ENCODE measurements around the gene KRT2.
A peak's percentile ranks its signal among the peaks of the same experiment; 100 is the strongest.

Gene KRT2

DNA sequence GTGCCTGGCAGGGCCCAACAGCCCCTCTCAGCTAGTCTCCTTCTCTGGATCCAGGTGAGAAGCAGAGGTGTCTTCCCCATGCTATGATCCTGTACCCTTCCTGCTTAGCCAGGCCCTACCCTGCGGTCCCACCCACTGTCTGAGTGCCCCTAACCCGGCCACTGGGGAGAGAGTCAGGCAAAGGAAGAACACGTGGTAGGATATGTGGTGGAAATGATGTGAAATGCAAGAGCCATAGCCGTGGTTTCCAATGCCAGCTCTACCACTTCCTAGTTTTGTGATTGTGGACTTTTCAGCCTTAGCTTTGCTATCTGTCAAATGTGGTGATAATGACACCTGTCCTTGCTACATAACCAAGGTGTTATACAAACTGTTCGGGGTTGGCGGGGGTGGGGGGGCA lies 15.8 kb downstream of the KRT2 start:
- peak; percentile 45 for DNase-seq

DNA sequence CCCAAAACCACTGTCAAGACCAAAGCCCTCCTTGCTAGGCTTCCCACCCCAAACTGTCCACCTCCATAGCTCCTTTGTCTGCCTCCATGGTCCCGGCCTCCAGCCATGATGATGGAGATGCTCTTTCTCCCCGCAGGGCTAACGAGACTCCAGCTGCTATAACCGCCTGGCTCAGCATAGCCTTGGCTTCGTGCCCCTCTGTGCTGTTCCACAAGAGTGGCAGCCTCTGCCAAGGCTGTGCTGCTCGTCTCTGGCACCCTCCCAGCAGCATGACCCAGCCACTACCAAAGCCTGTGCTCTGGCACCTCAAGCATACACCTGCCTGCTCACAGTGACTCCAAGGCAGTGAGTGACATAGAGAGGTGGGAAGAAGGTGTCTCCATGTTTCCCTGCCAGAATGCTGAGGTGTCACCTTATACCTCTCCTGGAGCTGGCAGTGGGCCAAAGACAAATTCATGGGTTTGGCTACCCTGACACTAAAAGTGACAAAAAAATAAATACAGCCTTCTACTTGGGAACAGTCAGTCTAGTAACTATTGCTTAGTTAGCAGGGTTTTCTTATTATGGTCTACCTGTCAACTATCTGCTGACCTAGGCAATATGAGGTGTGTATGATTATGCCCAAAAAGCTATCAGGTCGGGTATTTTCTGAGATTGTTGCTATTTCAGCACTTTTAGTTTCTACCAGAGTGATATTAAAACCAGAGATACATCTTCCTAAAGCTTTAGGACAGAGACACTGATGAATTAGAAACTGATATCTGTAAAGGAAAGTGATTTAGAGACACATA lies 17.6 kb downstream of the KRT2 start:
- peak; percentile 41 for DNase-seq

DNA sequence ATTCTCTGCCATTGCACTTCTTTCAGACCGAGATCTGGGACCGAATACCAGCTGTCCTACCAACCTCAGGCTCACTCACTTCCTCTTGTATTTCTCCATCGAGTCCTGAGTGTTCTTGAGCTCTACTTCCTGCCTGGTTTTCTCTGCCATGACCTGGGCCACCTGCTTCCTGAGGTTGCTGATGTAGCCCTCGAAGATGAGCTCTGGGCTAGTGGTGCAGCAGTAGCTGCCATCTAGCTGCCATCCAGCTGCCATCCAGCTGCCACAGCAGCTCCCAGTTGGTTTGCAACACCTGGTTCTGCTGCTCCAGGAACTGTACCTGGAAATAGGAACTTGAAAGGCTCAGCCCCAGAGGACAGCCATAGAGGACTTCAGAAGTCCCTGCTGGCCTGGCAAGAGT lies 18.6 kb downstream of the KRT2 start:
- DNase-seq = peak; percentile 49

DNA sequence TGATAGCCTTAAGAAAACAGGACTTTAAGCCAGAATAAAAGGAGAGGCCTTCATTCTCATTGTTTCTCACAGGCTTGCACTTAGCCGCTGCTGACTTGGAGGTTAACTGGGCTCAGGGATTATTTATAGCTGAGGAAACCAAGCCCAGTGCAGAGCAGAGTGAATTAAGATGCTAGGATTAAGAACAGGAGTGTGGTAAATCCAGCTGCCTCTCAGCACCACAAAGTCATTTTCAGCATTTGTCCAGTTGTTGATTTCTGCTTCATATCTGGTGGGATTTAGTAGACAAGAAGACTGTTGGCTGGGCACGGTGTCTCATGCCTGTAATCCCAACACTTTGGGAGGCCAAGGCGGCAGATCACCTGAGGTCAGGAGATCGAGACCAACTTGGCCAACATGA lies 19.4 kb downstream of the KRT2 start:
- no peak for DNase-seq

DNA sequence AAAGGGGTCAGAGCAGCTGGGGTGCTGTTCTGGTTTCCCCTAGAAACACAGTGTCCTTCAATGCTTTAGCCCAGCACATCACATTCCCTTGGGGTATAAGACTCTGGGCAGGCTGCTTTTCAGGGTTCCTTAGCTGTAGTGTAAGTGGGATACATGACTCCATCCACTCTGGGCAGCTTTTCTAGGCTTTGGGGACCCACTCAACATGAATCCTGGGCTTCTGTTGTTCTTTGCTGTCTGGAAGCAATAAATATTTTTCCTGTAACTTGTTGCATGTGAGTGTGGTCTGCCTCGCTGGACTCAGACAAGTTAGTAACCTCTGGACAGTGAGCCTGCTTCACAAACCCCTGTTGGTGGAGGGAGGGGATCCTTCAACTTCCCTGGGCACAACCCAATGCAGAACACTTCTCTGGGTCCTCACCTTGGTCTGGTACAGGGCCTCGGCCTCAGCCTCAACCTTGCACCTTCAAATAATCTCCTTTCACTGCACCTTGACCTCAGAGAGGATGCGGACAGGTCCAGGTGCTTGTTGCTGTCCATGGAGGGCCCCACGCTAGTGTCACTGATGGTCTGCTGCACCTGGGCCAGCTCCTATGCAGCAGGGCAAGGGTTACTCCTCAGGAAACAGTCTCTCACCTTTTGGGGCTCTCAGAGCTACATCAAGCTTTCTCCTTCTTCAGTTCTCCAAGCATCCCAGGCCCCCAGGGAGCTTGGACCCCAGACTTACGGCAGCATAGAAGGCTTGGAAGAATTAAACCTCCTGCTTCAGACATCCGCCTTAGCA lies 20.1 kb downstream of the KRT2 start:
- DNase-seq = peak; percentile 42

DNA sequence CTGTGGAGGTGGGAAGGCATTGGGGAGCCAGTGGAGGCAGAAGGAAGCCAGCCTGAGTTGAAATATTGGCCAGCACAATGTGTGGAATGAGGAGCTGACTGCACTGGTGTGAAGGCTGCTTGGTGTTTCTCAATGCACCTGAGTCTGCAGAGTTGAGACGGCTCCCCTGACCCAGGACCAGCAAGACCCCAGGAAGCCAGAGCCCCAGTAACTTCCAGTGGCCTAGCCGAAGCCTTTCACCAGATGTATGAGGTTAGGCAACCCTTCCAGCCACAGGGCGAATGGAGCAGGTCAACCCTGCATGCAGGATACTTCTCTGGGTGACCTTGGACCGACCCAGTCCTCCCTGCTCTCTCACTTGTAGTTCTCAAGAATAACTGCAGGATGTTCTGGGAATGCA lies 20.7 kb downstream of the KRT2 start:
- peak; percentile 45 for DNase-seq

DNA sequence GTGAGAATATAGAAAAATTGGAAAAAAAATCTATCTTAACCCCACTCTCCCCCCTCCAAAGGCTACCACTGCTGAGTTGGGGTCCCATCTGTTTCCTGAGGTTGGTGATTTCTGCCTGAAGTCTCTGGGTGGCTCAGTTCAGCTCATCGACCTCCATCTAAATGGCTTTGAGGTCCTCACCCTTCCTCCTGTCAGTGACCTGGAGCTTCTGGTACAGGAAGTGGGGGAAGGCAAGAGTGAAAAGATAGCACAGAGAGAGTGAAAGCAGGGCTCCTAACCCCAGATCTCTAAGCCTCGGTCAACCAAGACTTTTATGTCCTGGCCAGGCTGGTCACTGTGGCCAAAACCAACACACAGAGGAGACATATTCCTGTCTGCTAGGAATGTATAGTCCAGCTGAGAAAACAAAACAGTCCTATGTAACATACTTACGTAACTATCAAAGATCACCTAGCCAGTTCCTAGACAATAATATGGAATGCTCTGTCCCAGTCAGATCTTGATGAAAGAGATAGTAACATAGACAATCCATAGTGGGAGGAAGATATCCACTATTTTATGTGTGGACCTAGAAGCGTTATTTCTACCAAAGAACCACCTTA lies 21.3 kb downstream of the KRT2 start:
- DNase-seq = no peak

DNA sequence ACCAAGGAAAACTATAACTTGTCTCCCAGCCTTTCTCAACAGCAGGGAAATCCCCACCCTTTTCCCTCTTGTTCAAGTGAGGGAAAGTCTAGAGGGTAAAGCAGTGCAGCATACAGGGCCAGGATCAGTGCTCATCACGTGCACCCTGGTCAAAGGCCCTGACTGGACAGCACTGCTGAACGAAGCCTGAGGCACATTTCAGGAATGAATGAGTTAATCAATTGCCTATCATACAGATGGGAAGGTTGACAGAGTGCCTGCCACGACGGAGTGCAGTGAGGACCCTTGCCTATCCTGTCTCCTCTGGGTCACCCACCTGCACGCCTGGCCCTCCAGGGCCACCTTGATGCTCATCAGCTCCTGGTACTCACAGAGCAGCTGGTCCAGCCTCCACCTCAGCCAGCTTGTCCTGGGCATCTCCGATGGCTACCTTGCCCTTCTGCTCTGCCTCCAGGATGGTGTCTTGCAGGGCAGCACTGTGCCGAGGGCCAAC lies 22.0 kb downstream of the KRT2 start:
- no peak for DNase-seq

DNA sequence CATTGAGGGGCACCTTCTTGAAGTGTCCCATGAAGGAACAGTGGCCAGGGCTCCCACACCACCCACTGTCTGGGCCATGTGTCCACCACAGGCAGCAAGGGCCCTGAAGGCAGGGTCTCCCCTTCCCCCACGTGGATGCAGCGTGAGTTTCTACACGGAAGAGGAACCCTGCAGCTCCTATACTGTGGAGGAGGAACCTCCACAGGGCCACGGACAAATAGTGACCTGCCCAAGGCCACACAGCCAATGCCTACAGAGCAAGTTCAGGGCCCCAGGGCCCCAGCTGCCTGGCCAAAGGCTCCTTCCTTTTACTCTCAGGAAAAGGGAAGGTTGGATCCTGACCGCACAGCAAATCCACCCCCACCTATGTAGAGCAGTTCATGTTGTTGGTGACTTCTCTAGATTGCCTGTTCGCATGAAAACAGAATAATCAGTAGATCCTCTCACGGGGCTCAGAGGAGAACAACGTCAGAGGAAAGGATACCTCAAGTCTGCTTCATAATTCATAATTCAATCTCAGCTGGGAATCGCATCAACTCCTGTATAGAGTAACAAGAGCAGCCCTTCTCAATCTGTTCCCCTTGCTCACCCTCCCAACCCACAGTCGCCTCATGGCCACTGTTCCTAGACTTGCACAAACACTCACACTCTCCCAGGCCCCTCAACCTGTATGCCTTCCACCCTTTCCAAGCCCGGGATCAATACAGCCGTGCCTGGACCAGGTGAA lies 22.6 kb downstream of the KRT2 start:
- DNase-seq = no peak

DNA sequence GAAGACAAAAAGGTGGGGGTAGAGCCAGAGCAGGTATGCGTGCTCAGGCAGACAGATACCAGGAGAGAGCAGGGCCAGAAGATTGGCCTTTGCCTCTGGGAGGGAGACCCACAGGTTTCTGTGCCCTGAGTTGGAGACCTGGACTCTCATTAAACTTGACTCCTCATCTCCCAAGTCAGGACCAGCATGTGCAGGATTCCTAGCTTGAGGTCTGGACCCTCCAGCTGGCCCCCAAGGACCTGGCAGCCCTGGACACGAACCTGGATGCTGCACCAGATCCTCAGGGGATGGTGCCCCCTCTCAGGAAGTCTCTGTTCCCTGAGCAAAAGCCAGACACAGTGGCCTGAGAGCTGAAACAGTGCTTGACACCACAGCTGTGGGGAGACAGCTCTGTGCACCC lies 23.2 kb downstream of the KRT2 start:
- DNase-seq = no peak

DNA sequence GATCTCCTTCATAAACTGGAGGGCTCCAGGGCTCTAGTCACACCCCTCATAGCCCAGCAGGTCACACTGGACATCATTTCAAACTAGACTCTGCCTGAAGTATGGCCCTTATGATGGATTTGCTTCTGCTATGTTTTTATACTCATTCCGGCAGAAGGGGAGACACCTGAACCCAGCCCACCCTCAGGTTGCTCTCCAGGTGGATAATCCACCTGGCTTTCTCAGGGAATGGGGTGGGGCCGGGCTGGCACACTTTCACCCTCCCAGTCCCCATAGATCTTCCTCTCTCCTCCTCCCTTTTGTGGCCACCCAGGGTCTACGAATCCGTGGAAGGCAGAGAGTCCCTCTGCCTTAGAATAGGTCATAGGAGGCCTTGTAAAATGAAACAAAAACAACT lies 23.9 kb downstream of the KRT2 start:
- no peak for DNase-seq

DNA sequence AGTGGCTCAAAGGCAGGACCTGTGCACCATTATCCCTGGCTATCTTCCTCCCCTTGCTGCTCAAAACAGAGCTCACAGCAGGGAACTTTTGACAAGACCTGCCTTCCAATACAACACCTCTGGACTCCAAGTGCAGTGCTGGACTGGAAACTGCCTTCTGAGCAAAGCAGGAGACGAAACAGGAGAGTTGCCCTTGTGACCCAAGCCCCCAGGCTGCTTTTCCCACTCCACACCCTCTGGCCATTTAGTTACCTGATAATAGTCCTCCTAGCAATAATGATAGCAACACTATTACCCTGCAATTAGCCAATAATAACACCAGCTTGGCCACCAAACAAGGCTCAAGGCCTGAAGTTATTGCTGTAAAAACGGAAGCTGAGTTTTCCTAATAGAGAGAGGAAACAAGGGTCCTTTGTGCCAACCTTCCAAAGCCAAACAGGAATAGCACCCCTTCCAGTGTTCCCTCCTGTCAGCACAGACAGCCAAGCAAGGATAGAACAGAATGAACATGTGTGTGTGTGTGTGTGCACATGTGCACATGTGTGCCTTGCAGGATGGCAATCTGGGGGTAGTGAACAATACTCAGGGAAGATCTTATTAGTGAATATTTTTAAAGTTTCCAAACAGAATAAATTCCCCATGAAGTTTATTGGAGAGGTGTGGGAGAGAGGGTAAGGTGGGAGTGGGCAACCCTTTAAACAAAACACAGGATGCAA lies 24.5 kb downstream of the KRT2 start:
- no peak for DNase-seq

DNA sequence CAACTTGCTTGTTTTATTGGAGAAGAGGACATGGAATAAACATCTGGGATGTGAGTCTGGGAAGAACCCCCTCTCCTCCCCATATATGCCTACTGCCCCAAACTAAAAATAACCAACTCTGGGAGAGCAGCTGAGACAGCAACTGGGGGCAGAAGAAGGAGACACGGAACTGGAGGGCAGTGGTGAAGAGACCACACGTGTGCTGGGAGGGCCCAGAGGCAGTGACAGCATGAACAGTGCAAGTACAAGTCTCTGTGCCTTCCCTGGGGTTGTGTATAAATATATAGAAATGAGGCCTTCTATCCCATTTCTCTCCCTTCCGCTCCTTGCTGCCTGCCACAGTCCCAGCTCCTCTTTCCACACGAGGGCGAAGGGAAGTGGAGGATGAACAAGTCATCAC lies 29.7 kb downstream of the KRT2 start:
- no peak for DNase-seq

DNA sequence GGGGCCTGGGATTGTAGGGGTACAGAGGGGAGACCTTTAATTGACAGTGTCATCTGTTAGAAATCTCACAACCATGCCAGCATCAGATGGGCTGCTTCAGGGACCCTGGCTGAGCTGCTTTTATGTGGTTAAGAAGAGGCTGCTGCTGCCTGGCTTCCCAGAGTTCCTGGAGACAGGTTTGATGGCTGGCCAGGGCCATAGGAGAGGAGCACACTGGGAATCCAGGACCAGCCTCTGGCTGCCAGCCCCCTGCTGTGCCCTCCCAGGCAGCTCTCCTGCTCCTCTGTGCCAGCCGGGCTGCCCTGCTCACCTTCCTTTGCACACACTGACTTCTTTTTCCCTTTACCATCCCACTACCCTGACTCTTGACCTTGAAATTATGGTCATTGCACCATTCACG lies 33.1 kb downstream of the KRT2 start:
- no peak for DNase-seq

DNA sequence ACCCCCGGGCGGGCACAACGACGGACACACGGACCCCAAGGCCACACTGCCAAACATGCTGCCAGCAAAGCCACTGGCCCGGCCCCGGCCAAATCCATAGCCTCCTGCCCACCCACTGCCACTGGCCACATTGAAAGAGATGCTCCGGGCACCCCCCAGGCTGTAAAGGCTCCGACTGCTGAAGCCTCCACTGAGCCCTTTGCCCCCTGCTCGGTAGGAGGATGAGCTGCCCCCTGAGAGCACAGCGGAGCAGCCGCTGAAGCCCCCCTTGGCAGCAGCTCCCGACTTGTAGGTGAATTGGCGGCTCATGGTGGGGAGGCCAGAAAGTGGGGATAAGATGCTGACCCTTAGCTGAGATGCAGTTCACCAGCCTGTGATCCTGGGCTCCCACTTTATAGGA lies 33.8 kb downstream of the KRT2 start, which contains the start of gene KRT73:
Gene KRT73, minus strand, starts transcription at position 344 of the 400 bp plus-strand sequence. Its CDS starts 35 bp downstream, at position 309.
- DNase-seq = no peak

DNA sequence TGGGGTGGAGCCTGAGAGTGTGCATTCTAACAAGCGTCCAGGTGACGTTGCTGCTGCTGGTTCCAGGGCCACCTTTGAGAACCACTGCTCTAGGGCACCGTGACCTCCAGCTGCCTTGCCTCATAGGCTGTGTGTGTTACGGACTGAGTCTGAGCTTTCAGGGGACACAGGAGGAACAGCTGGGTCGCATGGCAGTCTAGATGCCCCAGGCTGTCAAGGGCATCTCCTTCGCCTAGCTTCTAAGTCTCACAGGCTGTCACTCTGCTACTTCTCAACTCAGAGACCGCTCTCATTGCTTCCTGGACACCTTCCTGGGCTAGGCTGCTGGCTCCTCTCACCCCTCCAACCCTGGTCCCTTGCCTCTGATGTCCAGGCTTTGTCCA lies 34.6 kb downstream of the KRT2 start:
- DNase-seq = no peak

DNA sequence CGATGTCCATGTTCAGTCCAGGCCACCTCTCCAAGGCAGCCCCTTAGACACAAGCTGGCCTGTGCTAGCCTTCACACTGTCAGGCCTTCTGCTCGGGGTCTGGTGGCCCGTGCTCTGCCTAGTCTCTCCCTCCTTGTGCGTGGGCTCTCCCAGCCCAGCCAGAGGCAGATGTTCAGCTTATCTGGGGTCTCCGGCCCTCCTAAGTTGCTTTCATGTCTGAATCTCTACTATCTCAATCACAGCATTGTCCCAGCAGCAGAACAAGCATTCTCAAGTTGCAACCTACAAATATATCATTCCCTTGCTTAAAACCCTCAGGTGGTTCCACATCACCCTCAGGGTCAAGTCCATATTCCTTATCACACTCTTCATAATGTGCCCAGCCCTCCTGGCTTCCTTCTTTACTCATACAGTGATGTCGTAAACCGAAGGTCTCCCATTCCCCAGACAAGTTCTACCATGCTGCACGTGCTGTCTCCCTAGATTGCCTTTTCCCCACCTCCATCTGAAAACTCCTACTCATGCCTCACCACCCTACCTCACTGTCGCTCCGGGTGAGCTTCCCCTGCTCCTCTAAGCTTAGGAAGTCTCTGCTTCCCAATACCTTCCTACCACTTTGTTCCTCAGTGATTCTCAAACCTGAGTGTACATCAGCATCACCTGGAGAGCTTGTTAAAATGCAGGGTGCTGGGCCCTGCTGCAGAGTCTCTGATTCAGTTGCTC lies 35.2 kb downstream of the KRT2 start:
- no peak for DNase-seq

DNA sequence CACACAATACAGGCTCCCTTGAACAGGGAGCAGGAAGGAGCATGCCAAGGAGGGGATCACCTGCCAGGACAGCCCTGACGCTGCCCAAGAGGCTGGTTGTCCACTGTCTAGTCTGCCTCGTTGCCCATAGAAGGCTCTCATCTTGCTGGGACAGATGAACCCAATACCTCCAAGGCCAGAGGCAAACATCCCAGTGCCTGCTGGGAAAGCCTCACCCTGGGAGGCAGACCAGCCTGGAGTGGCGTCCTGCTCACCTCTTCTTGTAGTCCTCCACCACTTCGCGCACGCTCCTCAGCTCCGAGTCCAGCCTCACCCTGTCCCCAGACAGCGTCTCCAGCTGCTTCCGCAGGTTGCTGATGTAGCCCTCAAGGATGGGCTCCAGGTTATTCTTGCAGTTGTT lies 36.1 kb downstream of the KRT2 start:
- DNase-seq = peak; percentile 54

DNA sequence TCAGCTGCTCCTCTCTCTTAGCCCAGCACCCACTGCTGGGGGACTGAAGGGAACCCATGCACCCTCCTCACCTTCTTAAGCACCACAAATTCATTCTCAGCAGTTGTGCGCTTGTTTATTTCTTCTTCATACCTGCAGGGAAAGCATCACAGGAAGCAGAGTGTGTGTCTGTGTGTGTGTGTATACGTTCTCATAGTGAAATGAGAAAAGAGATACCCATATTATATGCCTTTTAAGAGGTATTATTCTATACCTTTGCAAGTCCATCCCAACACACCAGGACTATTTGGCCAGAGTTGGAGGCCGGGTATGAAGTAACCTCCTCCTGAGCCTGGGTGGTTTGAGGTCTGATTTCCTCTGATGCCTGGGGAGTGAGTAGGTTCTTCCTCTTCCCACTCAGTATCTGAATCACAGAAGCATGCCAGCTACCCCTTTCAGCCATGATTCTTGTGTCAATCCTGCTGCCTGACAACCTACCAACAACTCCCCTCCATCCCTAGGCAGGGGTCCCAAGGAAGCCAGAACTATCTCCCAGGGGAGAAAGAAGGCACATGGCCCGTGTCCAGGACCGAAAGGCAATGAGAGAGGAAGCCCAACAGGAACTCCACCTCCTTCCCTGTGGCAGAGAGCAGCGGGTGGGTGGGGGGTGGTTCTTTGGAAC lies 36.7 kb downstream of the KRT2 start:
- DNase-seq = peak; percentile 63

DNA sequence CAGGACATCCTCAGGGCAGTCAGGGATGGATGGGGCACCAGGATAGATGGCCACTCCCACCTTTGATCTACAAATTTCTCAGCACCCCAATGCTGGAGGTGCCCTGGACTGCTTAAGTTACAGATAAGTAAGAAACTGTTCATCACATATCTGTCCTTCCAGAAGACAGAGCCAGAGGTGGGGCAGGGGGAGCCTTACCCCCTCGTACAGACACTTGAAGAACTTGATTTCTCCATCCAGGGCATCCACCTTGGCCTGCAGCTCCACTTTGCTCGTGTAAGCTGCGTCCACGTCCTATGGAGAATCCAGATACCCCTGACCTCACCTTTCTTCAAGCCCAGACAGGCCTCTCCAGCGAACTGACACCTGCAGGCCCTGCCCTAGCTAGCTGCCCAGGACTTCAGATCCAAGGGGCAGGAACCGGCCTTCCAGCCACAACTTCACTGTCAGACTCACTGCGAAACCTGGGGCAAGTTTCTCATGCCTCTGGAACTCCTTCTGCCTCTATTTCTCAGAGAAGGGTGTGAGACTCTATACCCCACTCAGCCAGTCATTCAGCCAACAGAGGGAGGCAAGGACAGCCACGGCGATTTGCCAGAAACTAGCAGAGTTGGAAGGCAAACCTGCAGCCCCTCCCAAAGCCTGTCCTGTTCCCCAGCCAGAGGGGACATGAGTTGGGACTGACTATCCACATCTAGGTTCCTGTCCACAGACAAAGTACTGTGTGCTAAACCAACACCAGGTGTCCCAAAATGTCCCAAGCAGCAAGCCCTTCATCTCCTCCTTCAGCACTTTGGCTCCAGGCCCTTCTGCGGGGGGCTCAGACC lies 37.4 kb downstream of the KRT2 start:
- DNase-seq = peak; percentile 54

All from activated CD8-positive, alpha-beta memory T cell treated with anti-CD3 and anti-CD28 coated beads, Interleukin-2, amount 50 U/mL, for 48 hours (primary cell).